Inferior parietal cortex (tissue), 1 donor: ENCODE data around the gene GSE1.

Experiments used
- DNase-seq: peaks from one replicate; pipeline ENCODE4 v3.0.0-alpha.2; 2016; ENCODE audit errors: extremely low spot score

Gene GSE1

DNA sequence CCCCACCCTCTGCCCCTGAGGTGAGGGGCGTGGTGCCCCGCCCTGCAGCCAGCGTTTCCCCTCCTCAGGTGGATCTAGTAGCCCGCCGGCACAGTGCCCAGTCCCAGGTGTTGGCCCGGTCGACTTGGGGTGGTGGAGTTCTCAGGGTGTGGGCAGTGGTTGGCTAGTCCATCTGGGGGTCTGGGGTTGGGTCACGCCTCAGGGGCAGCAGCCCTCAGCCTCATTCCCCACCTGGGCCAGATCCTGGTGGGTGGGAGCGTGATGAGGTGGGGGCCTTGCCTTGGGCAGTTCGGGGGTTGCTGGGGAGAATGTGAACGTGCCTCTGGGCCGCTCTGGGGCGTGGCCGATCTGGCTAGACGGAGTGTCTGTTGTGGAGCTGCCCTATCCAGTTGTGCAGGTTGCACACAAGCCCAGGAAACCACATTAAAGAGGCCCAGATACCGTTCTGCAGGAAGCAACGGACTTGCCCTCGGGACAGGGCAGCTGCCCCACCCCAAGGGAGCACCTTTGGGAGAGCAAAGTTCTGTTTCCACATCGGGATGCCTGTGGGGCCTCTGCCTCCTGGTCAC lies 32.0 kb downstream of the GSE1 start:
- DNase-seq = no peak

- no peak for DNase-seq
Measured at GRCh38 chr16:85646358-85646907, 33.3 kb downstream of the GSE1 start.

GRCh38 chr16:85646976-85647375 lies 33.9 kb downstream of the GSE1 start:
- no peak for DNase-seq

- no peak for DNase-seq
Measured at GRCh38 chr16:85648070-85648714, 35.1 kb downstream of the GSE1 start.

GRCh38 chr16:85648805-85649204 lies 35.7 kb downstream of the GSE1 start:
- DNase-seq = no peak

DNA sequence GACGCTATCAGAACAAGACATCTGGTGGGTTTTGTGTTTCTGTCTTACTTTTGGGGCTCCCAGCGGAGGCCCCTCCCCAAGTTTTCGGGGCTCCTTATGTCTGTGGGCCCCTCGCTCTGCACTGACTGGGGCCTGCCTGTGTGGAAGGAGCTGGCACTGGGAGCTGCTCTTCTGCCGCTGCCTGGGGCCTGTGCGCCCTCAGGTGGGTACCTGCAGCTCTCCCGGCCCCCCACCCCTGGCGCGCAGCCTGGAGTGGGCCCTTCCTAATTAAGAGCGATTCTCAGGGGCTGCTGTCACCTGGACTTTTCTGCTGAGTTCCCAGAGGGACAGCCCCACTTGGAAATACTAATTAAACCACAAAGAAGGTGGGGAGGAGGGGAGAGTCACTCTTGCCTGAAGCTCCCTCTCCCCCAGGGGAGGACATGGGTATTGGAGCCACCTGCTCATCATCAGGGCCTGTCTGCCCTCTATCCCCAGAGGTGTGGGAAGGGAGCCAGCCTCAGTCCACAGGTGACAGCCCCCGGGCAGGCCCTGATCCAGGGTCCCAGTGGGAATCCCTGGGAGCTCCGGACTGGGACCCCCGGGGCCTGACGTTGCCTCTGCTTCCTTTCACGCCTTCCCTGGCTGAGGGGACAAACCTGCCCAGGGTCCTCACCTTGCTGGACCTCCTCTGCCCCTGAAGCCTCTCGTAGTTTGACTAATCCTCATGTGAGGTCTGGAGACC lies 36.5 kb downstream of the GSE1 start:
- DNase-seq = no peak

DNA sequence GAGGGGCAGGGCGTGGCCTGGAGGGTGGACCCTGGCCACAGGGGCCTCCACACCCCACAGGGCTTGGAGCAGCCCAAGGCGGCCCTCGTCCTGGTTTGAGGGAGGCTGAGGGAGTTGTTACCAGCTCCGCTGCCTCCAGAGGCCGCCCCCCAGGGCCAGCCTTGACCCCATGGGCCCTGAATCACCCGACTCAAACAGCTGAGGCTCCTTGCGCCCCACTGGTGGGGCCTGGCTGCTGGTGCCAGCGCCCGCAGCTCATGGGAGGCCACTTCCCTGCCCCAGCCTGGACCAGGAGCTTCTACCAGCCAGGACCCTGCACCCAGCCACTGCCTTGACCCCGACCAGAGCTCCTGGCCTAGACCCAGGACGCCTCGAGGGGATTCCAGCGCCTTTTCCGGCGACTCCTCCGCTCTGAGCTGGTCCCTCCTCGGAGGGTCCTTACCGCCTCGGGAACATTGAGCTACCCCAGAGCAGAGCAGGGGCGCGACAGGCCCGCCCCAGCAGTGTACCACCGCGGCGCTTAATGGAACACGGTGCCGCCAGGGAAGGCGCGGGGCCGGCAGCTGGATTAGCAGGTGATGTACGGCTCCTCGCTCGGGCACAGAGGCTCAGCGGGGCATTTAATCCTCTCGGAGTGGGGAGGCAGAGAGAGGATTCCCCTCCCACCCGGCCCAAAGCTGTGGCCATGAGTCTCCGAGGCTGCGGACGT lies 37.2 kb downstream of the GSE1 start:
- no peak for DNase-seq

GRCh38 chr16:85650844-85651628 lies 37.9 kb downstream of the GSE1 start:
- DNase-seq = no peak

DNA sequence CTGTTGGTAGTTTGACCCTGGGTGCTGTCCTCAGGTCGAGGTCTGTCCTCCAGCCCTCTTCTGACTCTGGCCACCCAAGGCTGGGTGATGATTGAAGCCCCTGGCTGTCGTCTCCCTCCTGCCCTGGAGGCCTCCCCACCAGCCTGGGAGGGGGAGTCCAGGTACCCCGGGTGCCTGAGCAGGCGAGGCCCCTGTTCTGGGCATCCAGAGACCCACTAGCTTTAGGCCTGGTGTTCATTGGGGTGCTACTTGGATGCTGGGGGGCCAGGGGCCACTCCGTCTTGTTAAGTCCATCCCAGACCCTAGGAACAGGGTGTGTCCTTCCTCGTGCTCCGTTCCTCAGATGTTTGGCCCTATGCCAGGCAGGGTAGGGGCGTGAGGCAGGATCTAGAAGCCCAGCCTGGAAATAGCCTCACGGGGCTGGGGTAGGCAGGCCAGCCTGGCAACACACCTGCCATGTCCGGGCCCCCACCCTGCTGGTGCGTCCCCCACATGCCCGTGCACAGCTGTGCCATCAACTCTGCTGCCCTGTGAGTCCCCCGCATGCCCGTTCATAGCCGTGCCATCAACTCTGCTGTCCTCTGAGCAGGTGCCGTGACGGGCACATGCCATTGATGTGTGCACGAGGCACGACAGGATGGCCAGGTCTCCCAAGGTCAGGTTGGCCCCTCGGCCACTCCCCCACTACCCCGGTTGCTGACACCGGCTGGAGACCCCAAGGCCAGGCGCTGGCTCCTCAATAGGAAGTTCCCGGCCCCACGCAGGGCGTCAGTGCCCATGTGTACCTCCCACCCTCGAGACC lies 38.7 kb downstream of the GSE1 start:
- no peak for DNase-seq

GRCh38 chr16:85652431-85653221 lies 39.5 kb downstream of the GSE1 start:
- peak; percentile 56 for DNase-seq

GRCh38 chr16:85653290-85653891 lies 40.3 kb downstream of the GSE1 start:
- DNase-seq = no peak

DNA sequence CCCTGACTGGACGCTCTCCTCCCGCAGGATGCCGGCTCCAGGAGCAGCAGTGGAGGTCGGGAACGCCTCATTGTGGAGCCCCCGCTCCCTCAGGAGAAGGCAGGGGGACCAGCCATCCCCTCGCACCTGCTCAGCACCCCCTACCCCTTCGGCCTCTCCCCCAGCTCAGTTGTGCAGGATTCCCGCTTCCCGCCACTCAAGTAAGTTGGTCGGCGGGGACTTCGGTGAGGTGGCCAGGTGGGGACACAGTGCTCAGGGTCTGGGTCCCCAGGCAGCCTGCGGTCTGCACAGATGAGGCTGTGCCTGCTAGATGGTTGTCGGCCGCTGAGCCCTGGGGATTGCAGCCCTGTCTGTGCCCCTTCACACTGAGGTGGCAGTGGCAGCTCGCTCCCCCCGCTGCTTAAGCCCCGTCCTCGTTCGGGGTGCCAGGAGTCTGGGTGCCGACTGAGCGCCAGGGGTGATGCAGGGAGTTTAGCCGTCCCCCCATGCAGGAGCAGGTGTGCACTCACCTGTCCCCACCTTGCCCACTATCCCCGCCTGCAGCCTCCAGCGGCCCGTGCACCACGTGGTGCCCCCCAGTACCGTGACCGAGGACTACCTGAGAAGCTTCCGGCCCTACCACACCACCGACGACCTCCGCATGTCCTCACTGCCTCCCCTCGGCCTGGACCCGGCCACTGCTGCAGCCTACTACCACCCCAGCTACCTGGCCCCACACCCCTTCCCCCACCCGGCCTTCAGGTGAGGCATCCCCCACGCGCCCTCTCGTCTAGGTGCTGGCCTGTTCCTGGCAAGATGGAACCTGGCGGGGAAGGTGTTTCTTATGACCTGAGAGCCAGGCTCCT lies 41.4 kb downstream of the GSE1 start:
- no peak for DNase-seq

DNA sequence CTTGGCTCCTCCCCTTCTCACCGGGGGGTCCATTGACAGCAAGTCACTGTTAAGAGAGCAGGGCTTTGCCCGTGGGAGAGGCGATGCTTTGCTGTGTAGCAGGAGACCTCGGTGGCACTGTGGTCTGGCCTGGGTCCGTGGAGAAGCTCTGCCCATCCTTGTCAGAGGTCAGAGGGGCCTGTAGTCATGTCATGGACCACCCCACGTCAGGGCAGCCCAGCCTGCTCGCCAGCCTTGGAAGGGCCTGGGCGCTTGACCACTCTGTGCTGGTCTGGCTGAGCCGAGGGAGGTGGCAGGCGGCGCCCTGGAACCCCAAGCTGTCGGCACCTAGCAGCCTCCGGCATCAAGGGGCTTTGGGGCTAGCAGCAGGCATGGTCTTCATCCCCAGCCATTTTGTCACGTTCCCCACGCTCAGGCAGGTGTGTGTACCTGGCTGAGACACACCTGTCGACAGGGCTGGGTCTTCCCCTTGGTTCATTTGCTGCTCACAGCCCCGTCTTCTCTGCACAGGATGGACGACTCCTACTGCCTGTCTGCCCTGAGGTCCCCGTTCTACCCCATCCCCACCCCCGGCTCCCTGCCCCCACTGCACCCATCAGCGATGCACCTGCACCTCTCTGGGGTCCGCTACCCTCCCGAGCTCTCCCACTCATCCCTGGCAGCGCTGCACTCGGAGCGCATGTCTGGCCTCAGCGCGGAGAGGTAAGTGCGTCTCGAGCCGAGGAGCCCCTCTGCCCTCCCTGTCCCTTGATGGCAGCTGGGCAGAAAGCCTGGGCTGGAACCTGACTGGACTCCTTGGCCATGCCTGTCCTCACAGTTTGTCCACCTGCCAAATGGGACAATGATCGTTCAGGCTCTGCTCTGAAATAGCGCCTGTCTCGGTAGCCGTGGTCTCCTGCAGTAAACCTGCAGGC lies 42.4 kb downstream of the GSE1 start:
- no peak for DNase-seq

GRCh38 chr16:85656351-85657266 lies 43.5 kb downstream of the GSE1 start:
- no peak for DNase-seq

DNA sequence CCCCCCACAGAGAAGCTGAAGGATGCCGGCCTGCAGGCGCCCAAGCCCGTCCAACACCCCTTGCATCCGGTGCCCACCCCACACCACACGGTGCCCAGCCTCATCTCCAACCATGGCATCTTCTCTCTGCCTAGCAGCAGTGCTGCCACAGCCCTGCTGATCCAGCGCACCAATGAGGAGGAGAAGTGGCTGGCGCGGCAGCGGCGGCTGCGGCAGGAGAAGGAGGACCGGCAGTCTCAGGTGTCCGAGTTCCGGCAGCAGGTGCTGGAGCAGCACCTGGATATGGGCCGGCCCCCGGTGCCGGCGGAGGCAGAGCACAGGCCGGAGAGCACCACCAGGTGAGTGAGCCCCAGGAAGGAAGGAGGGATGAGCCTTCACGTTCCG lies 44.1 kb downstream of the GSE1 start:
- no peak for DNase-seq

GRCh38 chr16:85657996-85658395 lies 44.9 kb downstream of the GSE1 start:
- no peak for DNase-seq
